Body of pancreas (tissue), 4 donors: ENCODE measurements around the gene CFAP58.

Experiments
- CTCF ChIP-seq, 7 experiments: fragments of 450-650 bp in 4 of 7; fragments of 200-600 bp in 3 of 7; sonication (generic) in 3 of 7; IDR thresholded peaks; one replicate each; pipeline ENCODE4 v1.5.1; 2016 to 2019; ENCODE audit warnings: antibody characterized with exemption in 7 of 7
- POLR2A ChIP-seq, 3 donors: fragments of 450-650 bp; IDR thresholded peaks; one replicate each; pipeline ENCODE4 v1.6.1; 2016; ENCODE audit warnings: antibody characterized with exemption in 3 of 3, mild to moderate bottlenecking in 2 of 3

- no peak for TF ChIP-seq CTCF (IDR thresholded peaks at IDR 0.05)
- TF ChIP-seq POLR2A (IDR thresholded peaks at IDR 0.05) = no peak
These were observed 4.0 kb upstream of the CFAP58 start for GRCh38 chr10:104349623-104350126.
